HG03342 (cell line): ENCODE results near the gene LCAT.
"Not testable (repeated sequence)": the region's sequence is repeated elsewhere in the genome, so short reads cannot be mapped to it uniquely, and the experiment has no call there.

ENCODE experiments used
- ATAC-seq: cut with Tn5 transposase; IDR thresholded peaks from one replicate; pipeline ENCODE4 v1.9.1; 2021; ENCODE audit warnings: mild to moderate bottlenecking, moderate library complexity; ENCODE audit not compliant: unreplicated experiment

The LCAT gene, protein sequence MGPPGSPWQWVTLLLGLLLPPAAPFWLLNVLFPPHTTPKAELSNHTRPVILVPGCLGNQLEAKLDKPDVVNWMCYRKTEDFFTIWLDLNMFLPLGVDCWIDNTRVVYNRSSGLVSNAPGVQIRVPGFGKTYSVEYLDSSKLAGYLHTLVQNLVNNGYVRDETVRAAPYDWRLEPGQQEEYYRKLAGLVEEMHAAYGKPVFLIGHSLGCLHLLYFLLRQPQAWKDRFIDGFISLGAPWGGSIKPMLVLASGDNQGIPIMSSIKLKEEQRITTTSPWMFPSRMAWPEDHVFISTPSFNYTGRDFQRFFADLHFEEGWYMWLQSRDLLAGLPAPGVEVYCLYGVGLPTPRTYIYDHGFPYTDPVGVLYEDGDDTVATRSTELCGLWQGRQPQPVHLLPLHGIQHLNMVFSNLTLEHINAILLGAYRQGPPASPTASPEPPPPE

DNA sequence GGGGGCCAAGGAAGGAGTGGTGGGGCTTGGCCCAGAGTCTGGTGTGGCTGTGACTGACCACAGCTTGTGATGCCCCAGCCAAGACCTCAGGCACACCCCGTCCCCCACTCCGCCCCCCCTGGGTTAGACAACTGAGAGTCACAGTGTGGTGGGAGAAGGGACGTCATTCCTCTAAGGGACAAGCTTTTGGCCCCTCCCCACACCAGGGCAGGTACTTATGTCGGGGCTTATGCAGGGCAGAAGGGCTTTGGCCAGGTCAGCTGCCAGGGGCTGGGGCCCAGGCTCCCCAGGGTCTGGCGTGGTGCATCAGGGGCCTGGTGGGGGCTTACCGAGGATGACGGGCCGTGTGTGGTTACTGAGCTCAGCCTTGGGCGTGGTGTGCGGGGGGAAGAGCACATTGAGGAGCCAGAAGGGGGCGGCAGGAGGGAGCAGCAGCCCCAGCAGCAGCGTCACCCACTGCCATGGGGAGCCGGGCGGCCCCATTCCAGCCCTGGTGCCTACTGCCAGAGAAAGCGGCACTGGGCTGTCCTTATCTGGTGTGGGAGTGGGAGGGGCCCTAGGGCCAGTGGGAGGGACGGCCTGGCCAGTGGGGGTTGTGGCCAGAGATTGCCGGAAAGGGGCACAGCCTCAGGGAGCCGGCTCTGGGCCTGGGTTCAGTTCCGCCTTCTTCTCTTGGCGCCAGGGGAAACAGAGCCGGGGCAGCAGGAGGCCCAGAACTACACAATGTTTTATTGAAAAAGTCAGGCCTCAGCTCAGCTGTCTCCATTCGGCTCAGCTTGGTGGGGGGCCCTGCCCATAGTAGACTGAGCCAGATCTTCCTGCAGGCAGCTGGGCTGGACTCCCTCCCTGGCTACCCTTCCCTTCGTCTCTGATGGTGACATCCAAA lies at the start of gene LCAT:
TSS of gene LCAT (minus strand) at position 502 of the 886 bp plus-strand sequence. CDS start at position 483, 19 bp downstream.
- ATAC-seq, result no peak

- ATAC-seq, result peak; percentile 64
These were observed 49.5 kb upstream of the LCAT start for GRCh38 chr16:67993207-67994039.

DNA sequence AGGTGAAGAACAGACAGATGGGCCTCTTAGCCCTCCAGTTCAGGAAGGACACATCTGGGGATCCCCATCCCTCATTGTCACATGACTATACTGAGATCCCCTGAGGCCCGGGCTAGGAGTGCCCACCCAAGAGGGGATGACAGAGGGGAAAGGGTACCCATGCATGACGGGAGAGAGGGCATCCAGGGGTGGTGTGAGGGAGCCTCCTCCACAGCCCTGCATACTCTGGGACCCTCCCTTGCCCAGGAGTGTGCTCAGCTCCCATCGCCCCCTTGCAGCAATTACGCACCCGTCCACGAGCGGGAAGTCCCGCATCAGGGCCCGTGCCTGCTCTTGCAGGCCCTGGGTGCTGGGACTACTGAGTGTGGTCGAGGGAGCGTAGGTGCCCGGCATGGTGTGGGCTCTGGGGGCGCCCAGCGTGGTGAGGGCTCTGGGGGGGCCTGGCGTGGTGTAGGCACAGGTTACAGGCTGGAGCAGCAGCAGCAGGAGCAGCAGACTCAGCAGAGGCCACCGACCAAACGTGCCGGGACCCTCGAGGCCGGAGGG lies 48.8 kb upstream of the LCAT start:
- ATAC-seq, result peak; percentile 6

- ATAC-seq, result no peak
These were observed 46.1 kb upstream of the LCAT start for GRCh38 chr16:67990018-67990386.

GRCh38 chr16:67989322-67990017 lies 45.5 kb upstream of the LCAT start:
- ATAC-seq, result no peak

GRCh38 chr16:67988675-67989074 lies 44.8 kb upstream of the LCAT start:
- ATAC-seq, result no peak

- ATAC-seq, result no peak
These were observed 43.7 kb upstream of the LCAT start for GRCh38 chr16:67987460-67988160.

GRCh38 chr16:67986949-67987348 lies 43.0 kb upstream of the LCAT start:
- ATAC-seq, result no peak

DNA sequence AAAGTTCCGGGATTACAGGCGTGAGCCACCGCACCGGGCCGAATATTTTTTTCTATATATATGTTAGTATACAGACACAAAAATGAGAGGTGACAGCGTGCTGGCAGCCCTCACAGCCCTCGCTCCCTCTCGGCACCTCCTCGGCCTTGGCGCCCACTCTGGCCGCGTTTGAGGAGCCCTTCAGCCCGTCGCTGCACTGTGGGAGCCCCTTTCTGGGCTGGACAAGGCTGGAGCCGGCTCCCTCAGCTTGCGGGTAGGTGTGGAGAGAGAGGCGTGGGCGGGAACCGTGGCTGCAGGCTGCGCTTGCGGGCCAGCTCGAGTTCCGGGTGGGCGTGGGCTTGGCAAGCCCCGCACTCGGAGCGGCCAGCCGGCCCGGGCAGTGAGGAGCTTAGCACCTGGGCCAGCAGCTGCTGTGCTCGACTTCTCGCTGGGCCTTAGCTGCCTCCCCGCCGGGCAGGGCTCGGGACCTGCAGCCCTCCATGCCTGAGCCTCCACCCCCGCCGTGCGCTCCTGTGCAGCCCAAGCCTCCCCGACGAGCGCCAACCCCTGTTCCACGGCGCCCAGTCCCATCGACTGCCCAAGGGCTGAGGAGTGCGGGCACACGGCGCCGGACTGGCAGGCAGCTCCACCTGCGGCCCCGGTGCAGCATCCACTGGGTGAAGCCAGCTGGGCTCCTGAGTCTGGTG lies 38.2 kb upstream of the LCAT start:
- ATAC-seq, result no peak

GRCh38 chr16:67979955-67980678 lies 36.2 kb upstream of the LCAT start, which contains the start of gene DPEP3:
Gene DPEP3 (minus strand): TSS chr16:67980499. CDS start chr16:67980380, 119 bp downstream.
- ATAC-seq, result no peak

GRCh38 chr16:67977469-67978227 lies 33.7 kb upstream of the LCAT start:
- ATAC-seq, result no peak

DNA sequence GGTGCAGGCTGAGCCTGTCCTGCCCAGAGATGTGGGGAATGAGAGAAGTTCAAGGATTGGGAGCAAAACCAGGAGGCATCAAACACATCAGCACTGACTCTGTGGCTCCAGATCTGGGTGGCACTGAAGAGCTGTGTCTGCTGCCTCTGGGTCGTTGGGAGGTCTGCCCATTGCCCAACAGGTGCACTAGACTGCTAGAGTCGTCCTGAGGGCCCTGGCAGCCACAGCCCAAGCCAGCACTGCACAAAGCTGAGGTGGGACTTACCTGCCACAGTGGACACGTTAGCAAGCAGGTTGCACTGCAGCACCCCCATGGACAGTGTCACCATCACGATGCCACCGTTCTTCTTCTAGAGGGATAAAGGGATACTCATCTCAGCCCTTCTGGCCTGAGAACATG lies 33.1 kb upstream of the LCAT start:
- no peak for ATAC-seq

DNA sequence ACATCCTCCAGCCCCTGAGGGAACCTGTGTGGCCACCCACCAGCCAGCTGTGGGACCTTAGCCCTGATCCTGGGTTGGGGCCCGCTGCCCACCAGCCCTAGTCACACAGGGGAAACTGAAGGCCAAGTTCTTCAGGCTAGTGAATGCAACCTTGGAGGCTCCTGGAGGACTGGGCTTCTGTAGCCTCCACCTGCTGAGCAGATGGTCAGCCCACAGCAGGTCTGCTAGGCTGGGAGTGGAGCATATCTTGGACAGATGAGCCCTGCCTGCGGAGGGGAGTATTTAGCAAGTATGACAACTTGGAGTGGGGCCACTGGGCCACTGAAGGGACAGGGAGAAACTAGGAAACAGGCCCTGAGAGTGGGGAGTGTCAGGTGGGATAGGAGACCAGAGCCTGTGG lies 32.3 kb upstream of the LCAT start:
- no peak for ATAC-seq

- ATAC-seq, result no peak
These were observed 31.6 kb upstream of the LCAT start for GRCh38 chr16:67975321-67976105.

GRCh38 chr16:67972285-67972684 lies 28.4 kb upstream of the LCAT start:
- not testable (repeated sequence) for ATAC-seq

- no peak for ATAC-seq
These were observed 27.2 kb upstream of the LCAT start for GRCh38 chr16:67971111-67971510.
